IMR-90 (cell line): ENCODE data around the gene TSPAN33. TPM values are rescaled to one million over a fixed set of nuclear protein-coding genes. Genes with fewer than 3 reads are reported as not detected.

ENCODE experiments used
- ATAC-seq: fragments of 200-7000 bp; cut with Tn5 transposase; 2 replicates; pipeline ENCODE4 v1.9.1; 2020; ENCODE audit warnings: low read depth, mild to moderate bottlenecking, moderate library complexity
- BruUV-seq: library from RNA; stranded (reverse); fragments of 400-500 nt; replicated peaks from 2 replicates; lab custom pipeline; 2021; lab: Mats Ljungman, UMichigan
- CTCF ChIA-PET: fragments of 300-600 bp; formaldehyde crosslinking; extraction: SDS; loops from one replicate; lab custom pipeline; 2021; ENCODE audit warnings: antibody characterized with exemption; lab: Yijun Ruan, JAX
- POLR2A ChIA-PET: fragments of 300-600 bp; sonication (Branson Sonifier 250); formaldehyde crosslinking; loops from one replicate; lab custom pipeline; 2022; ENCODE audit warnings: antibody characterized with exemption; ENCODE audit not compliant: unreplicated experiment; lab: Charles Lee
- DNase-seq: peaks from one replicate; pipeline ENCODE4 v3.0.0; 2013
- H2AFZ ChIP-seq: replicated peaks from 2 replicates; pipeline ENCODE3; 2013; ENCODE audit warnings: low read length, mild to moderate bottlenecking; ENCODE audit not compliant: poor library complexity
- H2AK5ac ChIP-seq: 2 replicates; pipeline ENCODE4 v1.6.1; 2013; ENCODE audit warnings: low read depth, low read length, inconsistent platforms
- H2AK9ac ChIP-seq: replicated peaks from 2 replicates; pipeline ENCODE3; 2013; ENCODE audit warnings: mild to moderate bottlenecking, low read depth, low read length, moderate library complexity; ENCODE audit not compliant: poor library complexity
- H2BK120ac ChIP-seq: 2 replicates; pipeline ENCODE4 v1.6.1; 2013; ENCODE audit warnings: low read depth, low read length, inconsistent platforms
- H2BK15ac ChIP-seq: 3 replicates; pipeline ENCODE4 v1.6.1; 2013; ENCODE audit warnings: low read depth, low read length, inconsistent platforms
- H2BK20ac ChIP-seq: 2 replicates; pipeline ENCODE4 v1.6.1; 2013; ENCODE audit warnings: low read depth, mild to moderate bottlenecking, inconsistent platforms, low read length, moderate library complexity
- H2BK5ac ChIP-seq: 2 replicates; pipeline ENCODE4 v1.6.1; 2013; ENCODE audit warnings: mild to moderate bottlenecking, low read depth, low read length, inconsistent platforms; ENCODE audit not compliant: poor library complexity, severe bottlenecking
- H3K14ac ChIP-seq: replicated peaks from 2 replicates; pipeline ENCODE4 v1.6.1; 2013; ENCODE audit warnings: low read depth, low read length, inconsistent platforms
- H3K18ac ChIP-seq: 2 replicates; pipeline ENCODE4 v1.6.1; 2013; ENCODE audit warnings: low read depth, low read length, control low read depth
- H3K23ac ChIP-seq: 2 replicates; pipeline ENCODE4 v1.6.1; 2013; ENCODE audit warnings: low read depth, low read length, inconsistent platforms
- H3K27ac ChIP-seq: 2 replicates; pipeline ENCODE4 v1.5.1; 2013; ENCODE audit warnings: mild to moderate bottlenecking, control low read depth, low read length; ENCODE audit not compliant: insufficient read depth
- H3K27me3 ChIP-seq: 2 replicates; pipeline ENCODE4 v1.6.1; 2013; ENCODE audit warnings: low read length; ENCODE audit not compliant: control insufficient read depth, insufficient read depth
- H3K36me3 ChIP-seq: 2 replicates; pipeline ENCODE4 v1.6.1; 2013; ENCODE audit warnings: low read length, mixed read lengths; ENCODE audit not compliant: control insufficient read depth, insufficient read depth
- H3K4ac ChIP-seq: 2 replicates; pipeline ENCODE4 v1.6.1; 2013; ENCODE audit warnings: low read depth, low read length, inconsistent platforms
- H3K4me1 ChIP-seq: 2 replicates; pipeline ENCODE4 v1.6.1; 2013; ENCODE audit warnings: low read length, mixed read lengths; ENCODE audit not compliant: control insufficient read depth, insufficient read depth
- H3K4me2 ChIP-seq: 2 replicates; pipeline ENCODE4 v1.6.1; 2013; ENCODE audit warnings: low read depth, mild to moderate bottlenecking, control low read depth, low read length, moderate library complexity
- H3K4me3 ChIP-seq: 2 replicates; pipeline ENCODE4 v1.5.1; 2013; ENCODE audit warnings: low read depth, mild to moderate bottlenecking, control low read depth, low read length, moderate library complexity; ENCODE audit not compliant: insufficient read depth
- H3K56ac ChIP-seq: 2 replicates; pipeline ENCODE4 v1.6.1; 2013; ENCODE audit warnings: low read length, inconsistent platforms; ENCODE audit not compliant: insufficient read depth; ENCODE audit errors: extremely low read depth
- H3K79me1 ChIP-seq, 2 experiments: 2 replicates each; pipeline ENCODE4 v1.6.1; 2013; ENCODE audit warnings: low read length in 2 of 2, inconsistent platforms in 1 of 2, low read depth in 1 of 2
- H3K9ac ChIP-seq: 2 replicates; pipeline ENCODE4 v1.6.1; 2013; ENCODE audit warnings: low read depth, low read length, control low read depth
- H3K9me1 ChIP-seq: 2 replicates; pipeline ENCODE4 v1.6.1; 2013; ENCODE audit warnings: low read length, inconsistent platforms; ENCODE audit not compliant: insufficient read depth
- H3K9me3 ChIP-seq: 2 replicates; pipeline ENCODE4 v1.6.1; 2013; ENCODE audit warnings: low read length; ENCODE audit not compliant: control insufficient read depth, insufficient read depth
- H4K20me1 ChIP-seq: 2 replicates; pipeline ENCODE4 v1.6.1; 2013; ENCODE audit warnings: low read length, inconsistent platforms; ENCODE audit not compliant: insufficient read depth
- H4K5ac ChIP-seq: 2 replicates; pipeline ENCODE4 v1.6.1; 2013; ENCODE audit warnings: mild to moderate bottlenecking, low read depth, low read length, control low read depth
- H4K8ac ChIP-seq, 2 experiments: 2 replicates each; pipeline ENCODE4 v1.6.1; 2013; ENCODE audit warnings: low read depth in 2 of 2, low read length in 2 of 2, control low read depth in 1 of 2, inconsistent platforms in 1 of 2
- H4K91ac ChIP-seq: 2 replicates; pipeline ENCODE4 v1.6.1; 2013; ENCODE audit warnings: low read depth, low read length, inconsistent platforms; ENCODE audit not compliant: insufficient read depth
- BHLHE40 ChIP-seq: fragments of 150-350 bp; IDR thresholded peaks from 2 replicates; pipeline ENCODE4 v1.6.1; 2016; ENCODE audit warnings: mild to moderate bottlenecking, low read depth, low read length
- CEBPB ChIP-seq: IDR thresholded peaks from 2 replicates; pipeline ENCODE4 v1.6.1; 2012; ENCODE audit warnings: low read depth, low read length, improper control_type of control experiment
- ELK1 ChIP-seq: fragments of 150-350 bp; IDR thresholded peaks from 2 replicates; pipeline ENCODE4 v1.6.1; 2016; ENCODE audit warnings: low read depth, mild to moderate bottlenecking, low read length, moderate library complexity, borderline replicate concordance
- FOS ChIP-seq: fragments of 150-350 bp; IDR thresholded peaks from 2 replicates; pipeline ENCODE4 v1.6.1; 2016; ENCODE audit warnings: low read depth, low read length
- MAFK ChIP-seq: IDR thresholded peaks from 2 replicates; pipeline ENCODE4 v1.6.1; 2012; ENCODE audit warnings: low read depth, low read length, improper control_type of control experiment
- MAZ ChIP-seq: IDR thresholded peaks from 2 replicates; pipeline ENCODE4 v1.6.1; 2012; ENCODE audit warnings: low read depth, mild to moderate bottlenecking, low read length, improper control_type of control experiment, moderate library complexity, borderline replicate concordance
- MXI1 ChIP-seq: IDR thresholded peaks from 2 replicates; pipeline ENCODE4 v1.6.1; 2012; ENCODE audit warnings: low read depth, mild to moderate bottlenecking, low read length, moderate library complexity, borderline replicate concordance
- NFE2L2 ChIP-seq: fragments of 150-350 bp; IDR thresholded peaks from 2 replicates; pipeline ENCODE4 v1.6.1; 2016; ENCODE audit warnings: low read depth, mild to moderate bottlenecking, low read length
- POLR2A ChIP-seq: IDR thresholded peaks from 2 replicates; pipeline ENCODE4 v1.6.1; 2012; ENCODE audit warnings: mild to moderate bottlenecking, low read depth, low read length
- RAD21 ChIP-seq: IDR thresholded peaks from 2 replicates; pipeline ENCODE4 v1.6.1; 2012; ENCODE audit warnings: low read length, improper control_type of control experiment
- RCOR1 ChIP-seq: IDR thresholded peaks from 2 replicates; pipeline ENCODE4 v1.6.1; 2012; ENCODE audit warnings: mild to moderate bottlenecking, low read length, improper control_type of control experiment; ENCODE audit not compliant: insufficient replicate concordance
- RFX5 ChIP-seq: IDR thresholded peaks from 2 replicates; pipeline ENCODE4 v1.8.0; 2012; ENCODE audit warnings: low read depth, mild to moderate bottlenecking, low read length, moderate library complexity
- SMC3 ChIP-seq: fragments of 150-350 bp; IDR thresholded peaks from 2 replicates; pipeline ENCODE4 v1.6.1; 2016; ENCODE audit warnings: low read depth, mild to moderate bottlenecking, antibody characterized with exemption, low read length, moderate library complexity
- USF2 ChIP-seq: fragments of 150-350 bp; IDR thresholded peaks from 2 replicates; pipeline ENCODE4 v1.6.1; 2017; ENCODE audit warnings: mild to moderate bottlenecking, antibody characterized with exemption, low read length, low read depth
- WGBS, 2 experiments: methylation state at CpG; one replicate each; pipeline versions ENCODE4 v1.1.5 to v1.1.7; 2013; ENCODE audit warnings: missing lambda C conversion rate in 2 of 2; ENCODE audit not compliant: insufficient read length in 1 of 2; ENCODE audit errors: extremely low coverage in 2 of 2; 5-methylcytosine and 5-hydroxymethylcytosine counted together
- dilution Hi-C: fragments of 300-500 bp; cut with HindIII; formaldehyde crosslinking; loops from one replicate; pipeline ENCODE4 v1.14.3; 2018; ENCODE audit warnings: low sequenced_read_pairs; ENCODE audit not compliant: unreplicated experiment
- in situ Hi-C: fragments of 300-500 bp; cut with MboI; formaldehyde crosslinking; loops from 3 replicates; pipeline ENCODE4 v1.14.3; 2019; ENCODE audit warnings: low sequenced_read_pairs, inconsistent platforms, mixed read lengths
- intact Hi-C: fragments of 100-400 bp; cut with micrococcal nuclease; formaldehyde crosslinking; loops from 2 replicates; pipeline ENCODE4 v1.10.0; 2022
- polyA plus RNA-seq, 3 experiments: library from polyadenylated mRNA; depleted of rRNA; stranded (reverse); fragments of >200 nt; gene quantifications; 2 replicates each; pipeline ENCODE4 v1.2.3, GENCODE V29; 2012; ENCODE audit warnings: low replicate concordance in 1 of 3
- total RNA-seq: library from RNA; depleted of rRNA; stranded (reverse); fragments of >200 nt; gene quantifications from 2 replicates; pipeline ENCODE4 v1.2.3, GENCODE V29; 2012
- TF ChIP-seq, protein P1 (sequence below): conservative IDR thresholded peaks from 2 replicates; pipeline ENCODE4 v1.5.1; 2012; ENCODE audit warnings: mild to moderate bottlenecking, low read depth, low read length, improper control_type of control experiment

TSPAN33 gene
- total and polyA plus RNA-seq, 2 of the 4 experiments (the other 2 are of a cell fraction) = 0.17 to 0.36 TPM

DNA sequence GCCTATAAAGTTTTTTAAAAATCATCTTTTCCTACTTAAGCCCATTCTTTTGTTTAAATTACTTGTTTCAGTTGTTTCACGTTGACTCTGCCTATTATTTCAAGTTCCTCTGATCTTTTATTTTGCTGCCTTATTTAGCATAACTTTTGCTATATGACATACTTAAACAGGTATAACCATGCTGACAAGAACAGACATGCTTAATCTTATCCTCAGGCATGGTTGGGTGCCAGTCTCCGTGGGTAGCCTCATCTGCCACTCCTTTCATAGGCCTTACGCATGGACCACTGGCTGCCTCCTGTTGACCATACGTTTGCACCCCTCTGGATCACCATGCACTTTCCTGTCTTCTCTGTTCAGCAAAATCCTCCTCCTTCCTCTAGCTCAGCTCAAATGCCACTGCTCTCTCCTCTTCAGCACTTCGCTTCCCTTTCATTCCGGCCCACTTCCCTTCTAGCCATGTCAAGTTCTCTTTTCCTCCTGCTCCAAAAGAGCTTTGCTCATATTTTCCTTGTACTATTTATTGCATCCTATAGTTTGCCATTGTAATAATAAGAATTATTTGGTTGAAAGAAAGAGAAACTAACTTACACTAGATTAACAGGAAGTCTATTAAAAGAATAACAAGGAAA lies 10.0 kb upstream of the TSPAN33 start:
- H3K9me3 ChIP-seq = no peaks in the 10 kb centered on the region
- dilution Hi-C loops = no loop called here

More for the DNA sequence above, 10.0 kb upstream of the TSPAN33 start:
- Histone ChIP-seq H3K9ac (no peak overlapping the region), H3K14ac (no peak overlapping the region), H3K79me1 (no peaks in the 10 kb centered on the region), H3K27me3 (peaks cover 36% of the 10 kb centered on the region), H3K27ac (no peak overlapping the region), H2BK20ac (no peak overlapping the region), H2AK5ac (no peak overlapping the region), H4K20me1 (no peaks in the 10 kb centered on the region), H2BK5ac (no peak overlapping the region), H2AFZ (no peak overlapping the region), H3K4me1 (no peaks in the 10 kb centered on the region), H3K18ac (no peak overlapping the region), H3K4me2 (no peak overlapping the region), H2BK15ac (no peak overlapping the region), H3K9me1 (peaks cover 2% of the 10 kb centered on the region; the same call in 1 of the 2 replicates), H4K8ac (no peak overlapping the region), H3K4ac (no peak overlapping the region), H4K91ac (no peak overlapping the region), H3K23ac (no peak overlapping the region), H3K56ac (no peak overlapping the region), H4K5ac (no peak overlapping the region), H2BK120ac (no peak overlapping the region), H3K4me3 (no peak overlapping the region), H3K36me3 (no peaks in the 10 kb centered on the region), H2AK9ac (no peak overlapping the region)
- TF ChIP-seq RAD21 (no peak), ELK1 (no peak), RFX5 (no peak), POLR2A (no peak), BHLHE40 (no peak), SMC3 (no peak), MAZ (no peak), USF2 (no peak), MXI1 (no peak), RCOR1 (no peak), MAFK (no peak), FOS (no peak), CEBPB (no peak), NFE2L2 (no peak)
- TF ChIP-seq, protein P1, sequence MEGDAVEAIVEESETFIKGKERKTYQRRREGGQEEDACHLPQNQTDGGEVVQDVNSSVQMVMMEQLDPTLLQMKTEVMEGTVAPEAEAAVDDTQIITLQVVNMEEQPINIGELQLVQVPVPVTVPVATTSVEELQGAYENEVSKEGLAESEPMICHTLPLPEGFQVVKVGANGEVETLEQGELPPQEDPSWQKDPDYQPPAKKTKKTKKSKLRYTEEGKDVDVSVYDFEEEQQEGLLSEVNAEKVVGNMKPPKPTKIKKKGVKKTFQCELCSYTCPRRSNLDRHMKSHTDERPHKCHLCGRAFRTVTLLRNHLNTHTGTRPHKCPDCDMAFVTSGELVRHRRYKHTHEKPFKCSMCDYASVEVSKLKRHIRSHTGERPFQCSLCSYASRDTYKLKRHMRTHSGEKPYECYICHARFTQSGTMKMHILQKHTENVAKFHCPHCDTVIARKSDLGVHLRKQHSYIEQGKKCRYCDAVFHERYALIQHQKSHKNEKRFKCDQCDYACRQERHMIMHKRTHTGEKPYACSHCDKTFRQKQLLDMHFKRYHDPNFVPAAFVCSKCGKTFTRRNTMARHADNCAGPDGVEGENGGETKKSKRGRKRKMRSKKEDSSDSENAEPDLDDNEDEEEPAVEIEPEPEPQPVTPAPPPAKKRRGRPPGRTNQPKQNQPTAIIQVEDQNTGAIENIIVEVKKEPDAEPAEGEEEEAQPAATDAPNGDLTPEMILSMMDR = no peak
- no peak for ATAC-seq
- 67% methylated on average over 3 of the region's 6 CpGs; no CpG with 5 or more reads in 1 of the 2 experiments for WGBS, 2 experiments
- in situ Hi-C loops = no loop called here
- intact Hi-C loops = no loop called here
- no TSS peak for BruUV-seq
- ChIA-PET POLR2A (no interaction called here), CTCF (no interaction called here)
- DNase-seq = no peak
